ENCODE data around the gene HAP1. TPM values are rescaled to one million over a fixed set of nuclear protein-coding genes. Genes with fewer than 3 reads are reported as not detected.

Gene HAP1
- total RNA-seq, 4 donors from 2014 or later, result 2.2 TPM; not detected in 3

GRCh38 chr17:41692722-41693521 lies 41.5 kb downstream of the HAP1 start:
- intact Hi-C loops (cut with DNase I; ENCODE audit: low total_unique reads), result no loop called here
- H3K4me3 ChIP-seq, result no peak overlapping the region
- H3K36me3 ChIP-seq, result no peaks in the 10 kb centered on the region
- TF ChIP-seq, protein P1, sequence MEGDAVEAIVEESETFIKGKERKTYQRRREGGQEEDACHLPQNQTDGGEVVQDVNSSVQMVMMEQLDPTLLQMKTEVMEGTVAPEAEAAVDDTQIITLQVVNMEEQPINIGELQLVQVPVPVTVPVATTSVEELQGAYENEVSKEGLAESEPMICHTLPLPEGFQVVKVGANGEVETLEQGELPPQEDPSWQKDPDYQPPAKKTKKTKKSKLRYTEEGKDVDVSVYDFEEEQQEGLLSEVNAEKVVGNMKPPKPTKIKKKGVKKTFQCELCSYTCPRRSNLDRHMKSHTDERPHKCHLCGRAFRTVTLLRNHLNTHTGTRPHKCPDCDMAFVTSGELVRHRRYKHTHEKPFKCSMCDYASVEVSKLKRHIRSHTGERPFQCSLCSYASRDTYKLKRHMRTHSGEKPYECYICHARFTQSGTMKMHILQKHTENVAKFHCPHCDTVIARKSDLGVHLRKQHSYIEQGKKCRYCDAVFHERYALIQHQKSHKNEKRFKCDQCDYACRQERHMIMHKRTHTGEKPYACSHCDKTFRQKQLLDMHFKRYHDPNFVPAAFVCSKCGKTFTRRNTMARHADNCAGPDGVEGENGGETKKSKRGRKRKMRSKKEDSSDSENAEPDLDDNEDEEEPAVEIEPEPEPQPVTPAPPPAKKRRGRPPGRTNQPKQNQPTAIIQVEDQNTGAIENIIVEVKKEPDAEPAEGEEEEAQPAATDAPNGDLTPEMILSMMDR (IDR thresholded peaks at IDR 0.05), result no peak
- no peak for TF ChIP-seq POLR2A (IDR thresholded peaks at IDR 0.05)
- H3K27me3 ChIP-seq, result no peaks in the 10 kb centered on the region
- H3K9me3 ChIP-seq, result no peaks in the 10 kb centered on the region
- no peak for DNase-seq
- no peak overlapping the region for H3K27ac ChIP-seq
- H3K4me1 ChIP-seq, result peaks cover 0 to 14% of the 10 kb centered on the region in 2 donors

DNA sequence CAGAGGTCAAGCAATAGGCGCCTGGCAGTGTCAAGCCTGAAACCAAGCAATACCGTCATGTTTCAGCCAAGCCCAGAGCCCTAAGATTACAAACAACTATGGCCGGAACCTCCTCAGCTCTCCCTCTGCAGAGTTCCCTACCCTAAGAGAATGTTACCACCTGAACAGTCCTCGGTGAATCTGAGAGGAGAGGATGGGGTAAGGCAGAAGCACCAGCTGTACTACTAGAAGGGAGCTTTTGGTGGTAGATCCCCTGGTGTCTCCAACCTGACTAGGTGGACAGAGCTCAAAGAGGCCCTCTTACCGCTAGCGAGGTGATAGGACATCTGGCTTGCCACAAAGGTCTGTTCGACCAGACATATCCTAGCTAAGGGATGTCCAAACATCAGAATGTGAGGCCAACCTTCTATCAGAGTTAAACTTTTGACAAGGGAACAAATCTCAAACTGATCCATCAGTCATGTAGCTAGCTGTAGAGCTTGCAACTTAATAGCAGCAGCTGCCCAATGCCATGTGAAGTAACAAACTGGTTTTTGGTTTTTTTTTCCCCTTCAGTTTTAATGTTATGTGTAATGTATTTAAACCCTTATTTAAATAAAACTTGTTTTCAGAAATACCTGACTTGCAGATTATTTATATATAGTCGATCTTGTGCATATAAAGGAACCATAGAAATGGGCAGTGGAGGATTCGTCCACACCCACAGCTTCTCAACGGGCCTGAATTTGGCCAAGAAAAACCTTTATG lies 43.2 kb downstream of the HAP1 start:
- H3K4me1 ChIP-seq, result peaks cover 0 to 11% of the 10 kb centered on the region in 2 donors
- no peak for DNase-seq
- intact Hi-C loops (cut with DNase I; ENCODE audit: low total_unique reads), result no loop called here
- no peaks in the 10 kb centered on the region for H3K9me3 ChIP-seq
- H3K4me3 ChIP-seq, result no peak overlapping the region
- no peak for TF ChIP-seq POLR2A (IDR thresholded peaks at IDR 0.05)
- H3K27me3 ChIP-seq, result no peaks in the 10 kb centered on the region
- H3K27ac ChIP-seq, result peak overlapping the region in 1 of 2 donors; percentile 100
- H3K36me3 ChIP-seq, result no peaks in the 10 kb centered on the region

DNA sequence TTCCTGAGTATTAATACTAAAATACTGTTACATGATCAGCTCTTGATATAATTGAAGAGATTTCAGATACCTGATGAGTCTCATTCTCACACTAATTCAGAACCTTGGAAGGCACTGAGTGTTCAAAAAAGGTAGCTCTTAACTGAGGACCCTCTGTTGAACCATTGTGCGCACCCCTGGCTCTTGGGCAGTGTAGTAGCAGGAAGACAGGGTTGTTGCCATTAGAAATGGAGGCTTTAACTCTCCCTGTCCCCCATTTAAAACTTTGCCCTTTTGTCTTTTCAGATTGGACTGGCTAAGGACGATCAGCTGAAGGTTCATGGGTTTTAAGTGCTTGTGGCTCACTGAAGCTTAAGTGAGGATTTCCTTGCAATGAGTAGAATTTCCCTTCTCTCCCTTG lies 43.9 kb downstream of the HAP1 start:
- DNase-seq, result no peak
- H3K4me3 ChIP-seq, result peak overlapping the region; percentile 90 to 99
- TF ChIP-seq POLR2A (IDR thresholded peaks at IDR 0.05), result no peak
- TF ChIP-seq, protein P1 (IDR thresholded peaks at IDR 0.05), result no peak
- no peaks in the 10 kb centered on the region for H3K27me3 ChIP-seq
- intact Hi-C loops (cut with DNase I; ENCODE audit: low total_unique reads), result no loop called here
- H3K4me1 ChIP-seq, result peaks cover 0 to 9% of the 10 kb centered on the region in 2 donors
- H3K9me3 ChIP-seq, result no peaks in the 10 kb centered on the region
- peak overlapping the region; percentile 100 for H3K27ac ChIP-seq
- H3K36me3 ChIP-seq, result no peaks in the 10 kb centered on the region

- peak overlapping the region; percentile 100 for H3K27ac ChIP-seq
- H3K4me1 ChIP-seq, result peaks cover 0 to 9% of the 10 kb centered on the region in 2 donors
- H3K4me3 ChIP-seq, result peak overlapping the region; percentile 90 to 99
- H3K27me3 ChIP-seq, result no peaks in the 10 kb centered on the region
- intact Hi-C loops (cut with DNase I; ENCODE audit: low total_unique reads), result no loop called here
- peak in 1 of 2 donors; percentile 46 for DNase-seq
- H3K36me3 ChIP-seq, result no peaks in the 10 kb centered on the region
- H3K9me3 ChIP-seq, result no peaks in the 10 kb centered on the region
- TF ChIP-seq, protein P1 (IDR thresholded peaks at IDR 0.05), result peak in 3 of 4 experiments; percentile 37 to 59 (median 43)
- no peak for TF ChIP-seq POLR2A (IDR thresholded peaks at IDR 0.05)
These were observed 44.7 kb downstream of the HAP1 start for GRCh38 chr17:41689497-41690299.
